Spinal cord (tissue), 10 donors: ENCODE results near the gene ATG5. TPM values are rescaled to one million over a fixed set of nuclear protein-coding genes. Genes with fewer than 3 reads are reported as not detected.

ENCODE experiments used
- DNase-seq, 6 donors: peaks; one replicate each; pipeline versions ENCODE4 v3.0.0 to v3.0.0-alpha.2; 2013 to 2015; ENCODE audit warnings: low spot score in 6 of 6, low read depth in 4 of 6
- H3K27ac ChIP-seq: one replicate; pipeline ENCODE4 v1.5.1; 2013; ENCODE audit warnings: low read depth, low read length, control low read depth
- H3K27me3 ChIP-seq: one replicate; pipeline ENCODE4 v1.6.1; 2013; ENCODE audit warnings: low read length; ENCODE audit not compliant: control insufficient read depth, insufficient read depth
- H3K36me3 ChIP-seq: one replicate; pipeline ENCODE4 v1.6.1; 2013; ENCODE audit warnings: low read length; ENCODE audit not compliant: control insufficient read depth, insufficient read depth
- H3K4me1 ChIP-seq: one replicate; pipeline ENCODE4 v1.6.1; 2013; ENCODE audit warnings: low read length; ENCODE audit not compliant: control insufficient read depth, insufficient read depth
- H3K4me3 ChIP-seq: one replicate; pipeline ENCODE4 v1.5.1; 2013; ENCODE audit warnings: low read depth, low read length, control low read depth
- H3K9me3 ChIP-seq: one replicate; pipeline ENCODE4 v1.6.1; 2013; ENCODE audit warnings: low read length; ENCODE audit not compliant: control insufficient read depth, insufficient read depth
- WGBS: methylation state at CpG from one replicate; pipeline ENCODE4 v1.1.5; 2013; ENCODE audit warnings: missing lambda C conversion rate; ENCODE audit not compliant: insufficient coverage; 5-methylcytosine and 5-hydroxymethylcytosine counted together
- polyA plus RNA-seq, 2 donors: library from polyadenylated mRNA; unstranded; fragments of 120-200 nt; gene quantifications; one replicate each; pipeline ENCODE4 v1.2.1, GENCODE V29; 2013; ENCODE audit not compliant: insufficient read length in 2 of 2
- total RNA-seq, 2 donors: library from RNA; depleted of rRNA in 1 of 2; stranded (reverse); fragments of 120-200 nt in 1 of 2; fragments of >200 nt in 1 of 2; gene quantifications; one replicate each; pipeline versions ENCODE4 v1.2.3 to v1.2.4, GENCODE V29; 2013 to 2014
- donor health status: healthy.

The ATG5 gene
- total and polyA plus RNA-seq, 4 donors: 29.1 to 63.8 (median 35.4) TPM

- Histone ChIP-seq H3K27me3 (peaks cover 24% of the 10 kb centered on the region), H3K4me1 (peaks cover 13% of the 10 kb centered on the region), H3K9me3 (no peaks in the 10 kb centered on the region), H3K36me3 (no peaks in the 10 kb centered on the region), H3K27ac (no peak overlapping the region), H3K4me3 (peak overlapping the region; percentile 22)
- WGBS: 13% methylated on average over 10 of the region's 12 CpGs
- DNase-seq: no peak
Measured at GRCh38 chr6:106359959-106360409, 34.4 kb upstream of the ATG5 start.

- Histone ChIP-seq H3K4me3 (no peak overlapping the region), H3K27ac (no peak overlapping the region), H3K9me3 (peaks cover 2% of the 10 kb centered on the region), H3K27me3 (peaks cover 22% of the 10 kb centered on the region), H3K36me3 (no peaks in the 10 kb centered on the region), H3K4me1 (peaks cover 13% of the 10 kb centered on the region)
- 88% methylated on average over 1 of the region's 1 CpG for WGBS
- DNase-seq: no peak
Measured at GRCh38 chr6:106356378-106356777, 30.8 kb upstream of the ATG5 start.

GRCh38 chr6:106347219-106347618 is 21.7 kb upstream of the ATG5 start:
- no CpG with 5 or more reads among the region's 1 CpG for WGBS

GRCh38 chr6:106339334-106340029 is 13.9 kb upstream of the ATG5 start:
- no peak overlapping the region for H3K27ac ChIP-seq
- DNase-seq: peak in 2 of 6 donors; percentile 64 to 72
- no peaks in the 10 kb centered on the region for H3K27me3 ChIP-seq
- H3K4me1 ChIP-seq: no peaks in the 10 kb centered on the region
- no peaks in the 10 kb centered on the region for H3K36me3 ChIP-seq
- 2% methylated on average over 3 of the region's 9 CpGs for WGBS
- H3K4me3 ChIP-seq: no peak overlapping the region
- H3K9me3 ChIP-seq: no peaks in the 10 kb centered on the region

More at GRCh38 chr6:106347219-106347618, 21.7 kb upstream of the ATG5 start:
- H3K36me3 ChIP-seq: no peaks in the 10 kb centered on the region
- no peaks in the 10 kb centered on the region for H3K27me3 ChIP-seq
- H3K4me3 ChIP-seq: no peak overlapping the region
- H3K27ac ChIP-seq: no peak overlapping the region
- H3K4me1 ChIP-seq: no peaks in the 10 kb centered on the region
- no peak for DNase-seq
- no peaks in the 10 kb centered on the region for H3K9me3 ChIP-seq

GRCh38 chr6:106334646-106335448 is 9.3 kb upstream of the ATG5 start:
- H3K36me3 ChIP-seq: no peaks in the 10 kb centered on the region
- no peaks in the 10 kb centered on the region for H3K27me3 ChIP-seq
- 11% methylated on average over 3 of the region's 5 CpGs for WGBS
- no peaks in the 10 kb centered on the region for H3K4me1 ChIP-seq
- DNase-seq: peak in 3 of 6 donors; percentile 17 to 73 (median 49)
- H3K27ac ChIP-seq: no peak overlapping the region
- no peak overlapping the region for H3K4me3 ChIP-seq
- no peaks in the 10 kb centered on the region for H3K9me3 ChIP-seq

GRCh38 chr6:106324726-106325335 is 729 bp downstream of the ATG5 start:
- peaks cover 7% of the 10 kb centered on the region for H3K27me3 ChIP-seq
- 2% methylated on average over 8 of the region's 9 CpGs for WGBS
- no peaks in the 10 kb centered on the region for H3K36me3 ChIP-seq
- no peaks in the 10 kb centered on the region for H3K9me3 ChIP-seq
- H3K4me3 ChIP-seq: peak overlapping the region; percentile 99
- peak overlapping the region; percentile 89 for H3K27ac ChIP-seq
- DNase-seq: no peak
- H3K4me1 ChIP-seq: peaks cover 7% of the 10 kb centered on the region

GRCh38 chr6:106321940-106322339 is 3.6 kb downstream of the ATG5 start:
- Histone ChIP-seq H3K36me3 (no peaks in the 10 kb centered on the region), H3K9me3 (no peaks in the 10 kb centered on the region), H3K4me3 (no peak overlapping the region), H3K27me3 (no peaks in the 10 kb centered on the region), H3K4me1 (peaks cover 4% of the 10 kb centered on the region), H3K27ac (no peak overlapping the region)
- WGBS: no CpG with 5 or more reads among the region's 4 CpGs
- no peak for DNase-seq

- H3K36me3 ChIP-seq: no peaks in the 10 kb centered on the region
- no peak overlapping the region for H3K27ac ChIP-seq
- no peak for DNase-seq
- no peaks in the 10 kb centered on the region for H3K4me1 ChIP-seq
- no peaks in the 10 kb centered on the region for H3K27me3 ChIP-seq
- no peaks in the 10 kb centered on the region for H3K9me3 ChIP-seq
- H3K4me3 ChIP-seq: no peak overlapping the region
Measured at GRCh38 chr6:106318851-106319250, 6.7 kb downstream of the ATG5 start.

- DNase-seq: no peak
- H3K9me3 ChIP-seq: no peaks in the 10 kb centered on the region
- no peaks in the 10 kb centered on the region for H3K27me3 ChIP-seq
- H3K4me3 ChIP-seq: no peak overlapping the region
- no peaks in the 10 kb centered on the region for H3K4me1 ChIP-seq
- no peaks in the 10 kb centered on the region for H3K36me3 ChIP-seq
- no peak overlapping the region for H3K27ac ChIP-seq
- 80% methylated on average over 1 of the region's 2 CpGs for WGBS
Measured at GRCh38 chr6:106318061-106318460, 7.5 kb downstream of the ATG5 start.
